Measurements from ENCODE around the gene KIF26B. TPM values are rescaled to one million over a fixed set of nuclear protein-coding genes. Genes with fewer than 3 reads are reported as not detected.

KIF26B gene
- total and polyA plus RNA-seq, 2 experiments from 2014 or later: 0.03 to 0.76 TPM

DNA sequence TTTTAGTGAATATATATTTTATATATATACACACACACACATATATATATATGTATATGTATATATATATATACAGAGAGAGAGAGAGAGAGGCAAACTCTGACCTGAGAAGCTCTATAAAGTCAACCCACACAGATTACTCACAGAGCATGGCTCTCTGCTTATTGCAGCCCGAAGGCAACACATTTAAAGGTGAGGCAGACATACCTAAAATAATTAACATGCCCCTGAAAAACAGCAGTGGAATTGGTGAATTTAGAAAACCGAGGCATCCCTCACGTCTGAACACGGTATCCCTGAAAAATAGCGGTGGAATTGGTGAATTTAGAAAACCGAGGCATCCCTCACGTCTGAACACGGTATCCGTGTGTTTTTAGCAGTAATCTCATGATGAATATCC is 228.2 kb downstream of the KIF26B start (continued):
- TF ChIP-seq, protein P1, sequence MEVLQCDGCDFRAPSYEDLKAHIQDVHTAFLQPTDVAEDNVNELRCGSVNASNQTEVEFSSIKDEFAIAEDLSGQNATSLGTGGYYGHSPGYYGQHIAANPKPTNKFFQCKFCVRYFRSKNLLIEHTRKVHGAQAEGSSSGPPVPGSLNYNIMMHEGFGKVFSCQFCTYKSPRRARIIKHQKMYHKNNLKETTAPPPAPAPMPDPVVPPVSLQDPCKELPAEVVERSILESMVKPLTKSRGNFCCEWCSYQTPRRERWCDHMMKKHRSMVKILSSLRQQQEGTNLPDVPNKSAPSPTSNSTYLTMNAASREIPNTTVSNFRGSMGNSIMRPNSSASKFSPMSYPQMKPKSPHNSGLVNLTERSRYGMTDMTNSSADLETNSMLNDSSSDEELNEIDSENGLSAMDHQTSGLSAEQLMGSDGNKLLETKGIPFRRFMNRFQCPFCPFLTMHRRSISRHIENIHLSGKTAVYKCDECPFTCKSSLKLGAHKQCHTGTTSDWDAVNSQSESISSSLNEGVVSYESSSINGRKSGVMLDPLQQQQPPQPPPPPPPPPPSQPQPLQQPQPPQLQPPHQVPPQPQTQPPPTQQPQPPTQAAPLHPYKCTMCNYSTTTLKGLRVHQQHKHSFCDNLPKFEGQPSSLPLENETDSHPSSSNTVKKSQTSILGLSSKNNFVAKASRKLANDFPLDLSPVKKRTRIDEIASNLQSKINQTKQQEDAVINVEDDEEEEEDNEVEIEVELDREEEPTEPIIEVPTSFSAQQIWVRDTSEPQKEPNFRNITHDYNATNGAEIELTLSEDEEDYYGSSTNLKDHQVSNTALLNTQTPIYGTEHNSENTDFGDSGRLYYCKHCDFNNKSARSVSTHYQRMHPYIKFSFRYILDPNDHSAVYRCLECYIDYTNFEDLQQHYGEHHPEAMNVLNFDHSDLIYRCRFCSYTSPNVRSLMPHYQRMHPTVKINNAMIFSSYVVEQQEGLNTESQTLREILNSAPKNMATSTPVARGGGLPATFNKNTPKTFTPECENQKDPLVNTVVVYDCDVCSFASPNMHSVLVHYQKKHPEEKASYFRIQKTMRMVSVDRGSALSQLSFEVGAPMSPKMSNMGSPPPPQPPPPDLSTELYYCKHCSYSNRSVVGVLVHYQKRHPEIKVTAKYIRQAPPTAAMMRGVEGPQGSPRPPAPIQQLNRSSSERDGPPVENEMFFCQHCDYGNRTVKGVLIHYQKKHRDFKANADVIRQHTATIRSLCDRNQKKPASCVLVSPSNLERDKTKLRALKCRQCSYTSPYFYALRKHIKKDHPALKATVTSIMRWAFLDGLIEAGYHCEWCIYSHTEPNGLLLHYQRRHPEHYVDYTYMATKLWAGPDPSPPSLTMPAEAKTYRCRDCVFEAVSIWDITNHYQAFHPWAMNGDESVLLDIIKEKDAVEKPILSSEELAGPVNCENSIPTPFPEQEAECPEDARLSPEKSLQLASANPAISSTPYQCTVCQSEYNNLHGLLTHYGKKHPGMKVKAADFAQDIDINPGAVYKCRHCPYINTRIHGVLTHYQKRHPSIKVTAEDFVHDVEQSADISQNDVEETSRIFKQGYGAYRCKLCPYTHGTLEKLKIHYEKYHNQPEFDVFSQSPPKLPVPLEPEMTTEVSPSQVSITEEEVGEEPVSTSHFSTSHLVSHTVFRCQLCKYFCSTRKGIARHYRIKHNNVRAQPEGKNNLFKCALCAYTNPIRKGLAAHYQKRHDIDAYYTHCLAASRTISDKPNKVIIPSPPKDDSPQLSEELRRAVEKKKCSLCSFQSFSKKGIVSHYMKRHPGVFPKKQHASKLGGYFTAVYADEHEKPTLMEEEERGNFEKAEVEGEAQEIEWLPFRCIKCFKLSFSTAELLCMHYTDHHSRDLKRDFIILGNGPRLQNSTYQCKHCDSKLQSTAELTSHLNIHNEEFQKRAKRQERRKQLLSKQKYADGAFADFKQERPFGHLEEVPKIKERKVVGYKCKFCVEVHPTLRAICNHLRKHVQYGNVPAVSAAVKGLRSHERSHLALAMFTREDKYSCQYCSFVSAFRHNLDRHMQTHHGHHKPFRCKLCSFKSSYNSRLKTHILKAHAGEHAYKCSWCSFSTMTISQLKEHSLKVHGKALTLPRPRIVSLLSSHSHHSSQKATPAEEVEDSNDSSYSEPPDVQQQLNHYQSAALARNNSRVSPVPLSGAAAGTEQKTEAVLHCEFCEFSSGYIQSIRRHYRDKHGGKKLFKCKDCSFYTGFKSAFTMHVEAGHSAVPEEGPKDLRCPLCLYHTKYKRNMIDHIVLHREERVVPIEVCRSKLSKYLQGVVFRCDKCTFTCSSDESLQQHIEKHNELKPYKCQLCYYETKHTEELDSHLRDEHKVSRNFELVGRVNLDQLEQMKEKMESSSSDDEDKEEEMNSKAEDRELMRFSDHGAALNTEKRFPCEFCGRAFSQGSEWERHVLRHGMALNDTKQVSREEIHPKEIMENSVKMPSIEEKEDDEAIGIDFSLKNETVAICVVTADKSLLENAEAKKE (CRISPR knock-in tag; IDR thresholded peaks at IDR 0.05): no peak
- TF ChIP-seq EZH2phosphoT487 (IDR thresholded peaks at IDR 0.05; ENCODE audit: unreplicated experiment) (no peak), NANOG (IDR thresholded peaks at IDR 0.05; ENCODE audit: borderline replicate concordance) (no peak)

DNA sequence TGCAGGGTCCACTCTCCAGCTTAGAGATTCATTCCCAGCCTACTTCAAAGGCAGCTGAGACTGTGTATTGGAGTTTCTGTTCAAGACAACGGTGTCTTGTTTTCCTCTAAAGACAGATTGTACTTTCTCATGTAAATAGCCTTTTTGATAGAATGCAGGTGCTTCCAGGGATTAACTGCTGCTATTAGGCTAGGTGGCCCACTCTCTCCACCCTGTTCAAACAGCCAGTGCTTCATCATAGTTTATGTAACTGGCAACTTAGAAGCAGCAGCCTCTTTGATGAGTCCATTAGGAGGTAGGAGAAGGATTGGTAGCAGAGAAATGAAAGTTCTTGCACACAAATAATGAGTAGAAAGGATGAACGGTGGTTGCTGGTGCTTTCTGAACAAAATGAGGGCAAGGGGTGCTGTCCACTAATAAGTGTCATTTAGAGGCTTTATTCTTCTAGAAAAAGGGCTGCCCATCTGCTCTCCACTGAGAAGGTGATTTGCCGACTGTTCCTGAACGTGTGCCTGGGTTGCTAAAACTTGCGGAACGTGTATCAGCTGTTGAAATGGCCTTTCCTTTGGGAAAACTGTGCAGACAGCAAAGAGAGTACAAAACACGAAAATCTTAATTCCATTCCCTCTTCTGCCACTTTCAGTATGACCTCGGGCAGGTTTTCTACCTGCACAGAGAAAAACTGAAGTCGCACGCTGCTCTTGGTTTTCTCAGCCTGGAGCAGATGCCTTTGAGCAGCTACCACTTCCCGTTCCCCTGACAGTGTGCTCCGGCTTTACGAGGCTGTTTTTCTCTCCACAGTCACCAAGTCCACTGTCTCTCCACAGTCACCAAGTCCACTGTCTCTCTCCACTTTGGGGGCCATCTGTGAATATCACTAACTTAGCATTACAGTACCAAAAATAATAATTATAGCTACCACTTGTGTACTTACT is 228.9 kb downstream of the KIF26B start:
- H3K4me3 Mint-ChIP-seq: no peak overlapping the region
- no peak for ATAC-seq
- H3K27ac ChIP-seq (ENCODE audit: low read depth): no peak overlapping the region

More for the DNA sequence above, 228.9 kb downstream of the KIF26B start:
- Histone ChIP-seq H3K27me3 (ENCODE audit: insufficient read depth) (no peaks in the 10 kb centered on the region), H3K9me2 (ENCODE audit: insufficient read depth) (no peaks in the 10 kb centered on the region), H4K20me1 (replicated peaks; ENCODE audit: insufficient read depth) (0 out of 2 replicates have a peak, but pooled peaks cover 3% of the 10 kb centered on the region), H3K4me1 (ENCODE audit: insufficient read depth) (peaks cover 2% of the 10 kb centered on the region), H3K79me2 (replicated peaks; ENCODE audit: insufficient read depth) (no peaks in the 10 kb centered on the region), H3K4me3 (no peak overlapping the region), H3K4me2 (no peak overlapping the region), H3K36me3 (ENCODE audit: insufficient read depth) (no peaks in the 10 kb centered on the region), H2AFZ (no peak overlapping the region), H3F3A (replicated peaks; ENCODE audit: low read depth) (no peaks in the 10 kb centered on the region)
- Mint-ChIP-seq H3K27ac (no peak overlapping the region), H3K9me3 (no peaks in the 10 kb centered on the region), H3K36me3 (ENCODE audit: low read depth) (no peaks in the 10 kb centered on the region), H3K4me1 (peaks cover 22% of the 10 kb centered on the region; the same call in 2 of the 3 replicates), H3K27me3 (ENCODE audit: insufficient read depth, low read depth, poor library complexity) (peaks cover 7% of the 10 kb centered on the region)
- DNase-seq (ENCODE audit: low spot score): peak; percentile 41
- TF ChIP-seq ZNF114 (CRISPR knock-in tag; IDR thresholded peaks at IDR 0.05) (no peak), JUNB (IDR thresholded peaks at IDR 0.05; ENCODE audit: unreplicated experiment) (no peak)
- TF ChIP-seq, protein P2, sequence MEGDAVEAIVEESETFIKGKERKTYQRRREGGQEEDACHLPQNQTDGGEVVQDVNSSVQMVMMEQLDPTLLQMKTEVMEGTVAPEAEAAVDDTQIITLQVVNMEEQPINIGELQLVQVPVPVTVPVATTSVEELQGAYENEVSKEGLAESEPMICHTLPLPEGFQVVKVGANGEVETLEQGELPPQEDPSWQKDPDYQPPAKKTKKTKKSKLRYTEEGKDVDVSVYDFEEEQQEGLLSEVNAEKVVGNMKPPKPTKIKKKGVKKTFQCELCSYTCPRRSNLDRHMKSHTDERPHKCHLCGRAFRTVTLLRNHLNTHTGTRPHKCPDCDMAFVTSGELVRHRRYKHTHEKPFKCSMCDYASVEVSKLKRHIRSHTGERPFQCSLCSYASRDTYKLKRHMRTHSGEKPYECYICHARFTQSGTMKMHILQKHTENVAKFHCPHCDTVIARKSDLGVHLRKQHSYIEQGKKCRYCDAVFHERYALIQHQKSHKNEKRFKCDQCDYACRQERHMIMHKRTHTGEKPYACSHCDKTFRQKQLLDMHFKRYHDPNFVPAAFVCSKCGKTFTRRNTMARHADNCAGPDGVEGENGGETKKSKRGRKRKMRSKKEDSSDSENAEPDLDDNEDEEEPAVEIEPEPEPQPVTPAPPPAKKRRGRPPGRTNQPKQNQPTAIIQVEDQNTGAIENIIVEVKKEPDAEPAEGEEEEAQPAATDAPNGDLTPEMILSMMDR (conservative IDR thresholded peaks at IDR 0.05; ENCODE audit: low read depth in 2 of 2): no peak
